HepG2 (cell line): Measurements from ENCODE around the gene SIRT1. TPM values are rescaled to one million over a fixed set of nuclear protein-coding genes. Genes with fewer than 3 reads are reported as not detected.

Source experiments
- ATAC-seq: fragments of 200-7000 bp; cut with Tn5 transposase; 3 replicates; pipeline ENCODE4 v1.9.1; 2020; ENCODE audit warnings: mild to moderate bottlenecking, moderate library complexity
- BruUV-seq: library from RNA; stranded (reverse); fragments of 400-500 nt; replicated peaks from 2 replicates; lab custom pipeline; 2021; lab: Mats Ljungman, UMichigan
- CTCF ChIA-PET: fragments of 300-600 bp; formaldehyde crosslinking; extraction: SDS; loops from one replicate; lab custom pipeline; 2021; ENCODE audit warnings: low total read pairs, inconsistent platforms, low intra/inter-chr PET ratio; lab: Yijun Ruan, JAX
- POLR2A ChIA-PET: fragments of 350-600 bp; sonication (Branson Sonifier 250); formaldehyde crosslinking; loops from one replicate; lab custom pipeline; 2020; ENCODE audit warnings: antibody characterized with exemption, inconsistent platforms; lab: Yijun Ruan, JAX
- DNase-seq: peaks from one replicate; pipeline ENCODE4 v3.0.0-alpha.2; 2015; ENCODE audit warnings: low spot score
- FAIRE-seq: peaks from 3 replicates; lab custom pipeline; 2011; peaks lifted over from hg19 to GRCh38; lab: Jason Lieb, UNC
- H2AFZ ChIP-seq: one replicate; pipeline ENCODE4 v1.6.1; 2011; ENCODE audit warnings: low read length, inconsistent platforms
- H3K27ac ChIP-seq: fragments of 300-600 bp; 3 replicates; pipeline ENCODE4 v1.8.0; 2011; ENCODE audit warnings: mixed run types, mild to moderate bottlenecking, mixed read lengths, low read length, inconsistent platforms; ENCODE audit not compliant: insufficient read depth; ENCODE audit errors: extremely low read length
- H3K27me3 ChIP-seq, 2 experiments: fragments of 200-600 bp in 1 of 2; 2 replicates in 1 of 2; 3 replicates in 1 of 2; pipeline versions ENCODE4 v1.6.0 to v1.8.0; 2011; ENCODE audit warnings: low read length in 2 of 2, mild to moderate bottlenecking in 2 of 2, moderate library complexity in 2 of 2, inconsistent platforms in 1 of 2; ENCODE audit not compliant: insufficient read depth in 2 of 2, control insufficient read depth in 1 of 2
- H3K36me3 ChIP-seq, 2 experiments: fragments of 200-600 bp in 1 of 2; replicated peaks in 1 of 2; 2 replicates in 1 of 2; 3 replicates in 1 of 2; pipeline versions ENCODE4 v1.5.1 to v1.8.0; 2011; ENCODE audit warnings: low read length in 2 of 2, inconsistent platforms in 1 of 2; ENCODE audit not compliant: insufficient read depth in 2 of 2, control insufficient read depth in 1 of 2
- H3K4me1 ChIP-seq: 2 replicates; pipeline ENCODE4 v1.5.1; 2012; ENCODE audit warnings: low read length, inconsistent platforms; ENCODE audit not compliant: insufficient read depth
- H3K4me2 ChIP-seq: 2 replicates; pipeline ENCODE4 v1.6.0; 2011; ENCODE audit warnings: low read depth, low read length, inconsistent platforms
- H3K4me3 ChIP-seq, 3 experiments: fragments of 200-600 bp in 1 of 3; sonication (generic), shearing (Covaris generic) in 1 of 3; replicated peaks in 1 of 3; 2 replicates each; pipeline ENCODE4 v1.5.1; 2011 to 2016; ENCODE audit warnings: low read length in 3 of 3, inconsistent platforms in 2 of 3, low read depth in 2 of 3, mild to moderate bottlenecking in 2 of 3, control low read depth in 1 of 3, mixed read lengths in 1 of 3; ENCODE audit not compliant: insufficient read depth in 1 of 3
- H3K79me2 ChIP-seq: one replicate; pipeline ENCODE4 v1.6.1; 2011; ENCODE audit warnings: low read length, inconsistent platforms; ENCODE audit not compliant: insufficient read depth
- H3K9ac ChIP-seq: 2 replicates; pipeline ENCODE4 v1.6.0; 2011; ENCODE audit warnings: mild to moderate bottlenecking, low read depth, low read length, inconsistent platforms; ENCODE audit not compliant: insufficient read depth
- H3K9me3 ChIP-seq: 2 replicates; pipeline ENCODE4 v1.5.1; 2012; ENCODE audit warnings: mild to moderate bottlenecking, low read length
- H4K20me1 ChIP-seq: 2 replicates; pipeline ENCODE4 v1.6.0; 2011; ENCODE audit warnings: inconsistent platforms, mild to moderate bottlenecking, low read length, moderate library complexity; ENCODE audit not compliant: insufficient read depth
- BORCS8-MEF2B ChIP-seq: sonication (generic); formaldehyde crosslinking; IDR thresholded peaks from 2 replicates; pipeline ENCODE4 v1.8.0; 2022; ENCODE audit warnings: mild to moderate bottlenecking, missing genetic modification reagents
- CENPT ChIP-seq: sonication (generic); formaldehyde crosslinking; IDR thresholded peaks from 2 replicates; pipeline ENCODE4 v1.8.0; 2022; ENCODE audit warnings: low read depth, mild to moderate bottlenecking, moderate library complexity, missing genetic modification reagents
- NFATC3 ChIP-seq: sonication (generic); formaldehyde crosslinking; IDR thresholded peaks from 2 replicates; pipeline ENCODE4 v1.5.1; 2020; ENCODE audit warnings: mild to moderate bottlenecking, missing genetic modification reagents
- PHF20 ChIP-seq: sonication (generic); formaldehyde crosslinking; IDR thresholded peaks from 2 replicates; pipeline ENCODE4 v1.5.0; 2020; ENCODE audit warnings: mild to moderate bottlenecking, missing genetic modification reagents
- SALL2 ChIP-seq: sonication (generic); formaldehyde crosslinking; IDR thresholded peaks from 2 replicates; pipeline ENCODE4 v1.8.1; 2023; ENCODE audit warnings: mild to moderate bottlenecking, missing genetic modification reagents, inconsistent platforms
- SAP130 ChIP-seq: IDR thresholded peaks from 2 replicates; pipeline ENCODE4 v1.6.1; 2016; ENCODE audit warnings: low read depth
- SSRP1 ChIP-seq: IDR thresholded peaks from 2 replicates; pipeline ENCODE4 v1.6.1; 2016; ENCODE audit warnings: control low read depth
- THAP9 ChIP-seq: sonication (generic); formaldehyde crosslinking; IDR thresholded peaks from 2 replicates; pipeline ENCODE4; 2020; ENCODE audit warnings: missing genetic modification reagents, mild to moderate bottlenecking, borderline replicate concordance
- TP53 ChIP-seq: sonication (generic); formaldehyde crosslinking; conservative IDR thresholded peaks from 2 replicates; pipeline ENCODE4 v1.4.0; 2020; ENCODE audit warnings: missing genetic modification reagents
- WIZ ChIP-seq: sonication (generic); formaldehyde crosslinking; IDR thresholded peaks from 2 replicates; pipeline ENCODE4 v1.5.1; 2020; ENCODE audit warnings: mild to moderate bottlenecking, missing genetic modification reagents
- ZNF33A ChIP-seq: sonication (generic); formaldehyde crosslinking; IDR thresholded peaks from 2 replicates; pipeline ENCODE4 v1.5.1; 2020; ENCODE audit warnings: missing genetic modification reagents, mild to moderate bottlenecking, moderate library complexity, borderline replicate concordance
- ZNF432 ChIP-seq: sonication (generic); formaldehyde crosslinking; IDR thresholded peaks from 2 replicates; pipeline ENCODE4 v1.5.0; 2020; ENCODE audit warnings: missing genetic modification reagents, mild to moderate bottlenecking, borderline replicate concordance
- ZNF550 ChIP-seq: sonication (generic); formaldehyde crosslinking; IDR thresholded peaks from 2 replicates; pipeline ENCODE4 v1.4.0; 2020; ENCODE audit warnings: mild to moderate bottlenecking, missing genetic modification reagents, borderline replicate concordance
- ZNF557 ChIP-seq: sonication (generic); formaldehyde crosslinking; IDR thresholded peaks from 2 replicates; pipeline ENCODE4 v1.4.0; 2020; ENCODE audit warnings: missing genetic modification reagents
- WGBS: methylation state at CpG from one replicate; pipeline ENCODE4 v1.1.6; 2017; ENCODE audit warnings: low lambda C conversion rate; 5-methylcytosine and 5-hydroxymethylcytosine counted together
- in situ Hi-C: cut with HindIII; loops from 2 replicates; pipeline ENCODE4 v1.10.0; 2017; ENCODE audit warnings: low pct_unique_long_range_greater_than_20kb; ENCODE audit not compliant: extremely low pct_ligation_motif_present
- intact Hi-C: fragments of 100-400 bp; cut with micrococcal nuclease; formaldehyde crosslinking; loops from one replicate; pipeline ENCODE4 v1.10.0; 2022; ENCODE audit not compliant: unreplicated experiment
- polyA plus RNA-seq, 8 experiments: library from polyadenylated mRNA; depleted of rRNA in 3 of 8; stranded (reverse) in 7 of 8; unstranded in 1 of 8; fragments of >200 nt; fragmentation: Illumina TruSeq in 4 of 8; extraction: Trizol in 4 of 8; gene quantifications; 2 replicates each; pipeline versions ENCODE4 v1.2.1 to v1.2.3, GENCODE V29; 2011 to 2016; ENCODE audit warnings: low read depth in 4 of 8, missing spikeins in 1 of 8, mixed read lengths in 1 of 8; ENCODE audit not compliant: insufficient read depth in 1 of 8
- total RNA-seq, 5 experiments: library from RNA; depleted of rRNA; stranded (reverse); fragments of >200 nt; fragmentation: Illumina TruSeq; extraction: Trizol; gene quantifications; 2 replicates each; pipeline ENCODE4 v1.2.3, GENCODE V29; 2016; ENCODE audit warnings: low read depth in 1 of 5

The SIRT1 gene
- total and polyA plus RNA-seq, 2 of the 13 experiments (the other 11 are each of a cell fraction or from before 2014, with no cell fraction given): 9.4 to 10.2 TPM

GRCh38 chr10:67836972-67837371, 47.5 kb upstream of the SIRT1 start:
- H3K27ac ChIP-seq: no peak overlapping the region
- BruUV-seq: no TSS peak
- H3K4me1 ChIP-seq: peaks cover 33% of the 10 kb centered on the region
- no peak for ATAC-seq
- H3K27me3 ChIP-seq: no peaks in the 10 kb centered on the region
- H3K4me2 ChIP-seq: peak overlapping the region; percentile 81
- peak overlapping the region; percentile 71 for H3K9ac ChIP-seq
- H2AFZ ChIP-seq: no peak overlapping the region
- in situ Hi-C loops: no loop called here
- no peaks in the 10 kb centered on the region; a peak in 1 of 5 replicates for H3K36me3 ChIP-seq
- ChIA-PET CTCF (no interaction called here), POLR2A (interaction anchor here (1.1 to 1.8 kb wide), 3 partner anchors 9 to 34 kb away, joined by 3 to 19 read pairs (median 8); no protein-coding TSS in a partner anchor)
- WGBS: 55% methylated on average over 1 of the region's 1 CpG
- peak overlapping the region; percentile 58 to 73 (median 66); a peak in 5 of 6 replicates for H3K4me3 ChIP-seq
- H4K20me1 ChIP-seq: no peaks in the 10 kb centered on the region
- TF ChIP-seq THAP9: no peak
- 0 out of 2 replicates have a peak, but pooled peaks have one; percentile 6 for TF ChIP-seq SAP130 (CRISPR knock-in tag)
- TF ChIP-seq, all 625 proteins: peak for 1
- 0 out of 2 replicates have a peak, but pooled peaks cover 7% of the 10 kb centered on the region for H3K9me3 ChIP-seq
- FAIRE-seq: no peak
- DNase-seq: no peak
- intact Hi-C loops: no loop called here
- H3K79me2 ChIP-seq: peaks cover 41% of the 10 kb centered on the region

GRCh38 chr10:67837541-67838314, 46.7 kb upstream of the SIRT1 start, which contains the start of gene DNAJC12:
TSS of gene DNAJC12 (minus strand) at chr10:67838188. CDS start at chr10:67838011, 177 bp downstream.
- no peaks in the 10 kb centered on the region for H4K20me1 ChIP-seq
- H3K4me3 ChIP-seq: peak within 1 kb of the TSS; percentile 58 to 73 (median 66)
- in situ Hi-C loops: no loop called here
- H3K27ac ChIP-seq: peak within 1 kb of the TSS; percentile 59
- intact Hi-C loops: loop anchor here (1.0 kb wide), 1 partner anchor 34 kb away; no protein-coding TSS in a partner anchor
- DNase-seq (peak; percentile 74), FAIRE-seq (peak; percentile 28), ATAC-seq (peak; percentile 99)
- POLR2A ChIA-PET: interaction anchor here (0.7 to 1.8 kb wide), 9 partner anchors 8 to 494 kb away, joined by 3 to 19 read pairs (median 4); partner anchors contain the start of gene HNRNPH3
- no peak within 1 kb of the TSS for H2AFZ ChIP-seq
- H3K27me3 ChIP-seq: no peaks in the 10 kb centered on the region
- peaks cover 39% of the 10 kb centered on the region for H3K79me2 ChIP-seq
- H3K36me3 ChIP-seq: no peaks in the 10 kb centered on the region; a peak in 1 of 5 replicates
- H3K9ac ChIP-seq: peak within 1 kb of the TSS; percentile 71
- BruUV-seq: TSS peak; percentile 84
- WGBS: 15% methylated on average over 5 of the region's 5 CpGs
- CTCF ChIA-PET: no interaction called here
- peak within 1 kb of the TSS; percentile 81 for H3K4me2 ChIP-seq
- peaks cover 32% of the 10 kb centered on the region for H3K4me1 ChIP-seq
- H3K9me3 ChIP-seq: 0 out of 2 replicates have a peak, but pooled peaks cover 10% of the 10 kb centered on the region
- TF ChIP-seq NFATC3 (CRISPR knock-in tag) (no peak), WIZ (CRISPR knock-in tag) (no peak), CENPT (CRISPR knock-in tag) (no peak), ZNF33A (CRISPR knock-in tag) (no peak), ZNF432 (CRISPR knock-in tag) (no peak), PHF20 (CRISPR knock-in tag) (no peak), ZNF550 (CRISPR knock-in tag) (no peak), BORCS8-MEF2B (CRISPR knock-in tag) (no peak), ZNF557 (CRISPR knock-in tag) (no peak), SALL2 (CRISPR knock-in tag) (no peak), TP53 (CRISPR knock-in tag) (no peak), SSRP1 (CRISPR knock-in tag) (no peak)
